ENCODE measurements around the gene HAUS8. TPM values are rescaled to one million over a fixed set of nuclear protein-coding genes. Genes with fewer than 3 reads are reported as not detected.

HAUS8 gene
- polyA plus RNA-seq, 3 donors, result 2.5 to 9.3 (median 4.4) TPM

DNA sequence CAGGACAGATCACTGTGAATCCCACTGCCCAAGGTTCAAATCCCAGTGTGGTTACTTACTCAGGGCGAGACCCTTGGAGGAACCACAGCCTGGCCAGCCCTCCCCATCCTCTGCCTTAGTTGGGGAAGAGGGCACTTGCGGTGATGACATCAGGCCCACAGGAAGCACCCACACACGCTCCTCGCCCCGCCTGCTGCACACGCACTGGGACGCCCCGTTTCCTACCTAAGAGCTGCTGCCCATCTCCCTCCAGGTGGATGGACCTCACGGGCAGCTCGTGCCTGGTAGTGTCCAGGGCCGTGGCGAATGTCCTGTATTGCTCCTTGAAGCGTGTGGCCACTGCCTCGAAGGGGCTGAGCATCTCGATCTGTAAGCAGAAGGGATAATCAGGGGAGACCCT lies 19.6 kb downstream of the HAUS8 start:
- Mint-ChIP-seq H3K9me3 (no peaks in the 10 kb centered on the region), H3K27me3 (ENCODE audit: low read depth in 3 of 3) (peaks cover 0 to 5% (median 0%) of the 10 kb centered on the region in 3 donors), H3K36me3 (peaks cover 75 to 92% of the 10 kb centered on the region in 2 donors), H3K27ac (peak overlapping the region in 2 of 7 donors; percentile 19 to 36), H3K4me1 (peaks cover 4% of the 10 kb centered on the region), H3K4me3 (no peak overlapping the region)
- no peaks in the 10 kb centered on the region for H4K20me1 ChIP-seq (ENCODE audit: insufficient read depth, low read length)
- H3K9me3 ChIP-seq (replicated peaks in 1 of 2; ENCODE audit: control insufficient read depth in 1 of 2, insufficient read depth in 1 of 2, low read length in 2 of 2), result no peaks in the 10 kb centered on the region
- peaks cover 52 to 83% of the 10 kb centered on the region in 2 donors for H3K36me3 ChIP-seq (replicated peaks in 1 of 2; ENCODE audit: control insufficient read depth in 1 of 2, insufficient read depth in 2 of 2, low read length in 2 of 2)
- H3K4me2 ChIP-seq (replicated peaks; ENCODE audit: extremely low read depth, low read length, poor library complexity, severe bottlenecking), result no peak overlapping the region
- intact Hi-C loops (cut with micrococcal nuclease), result loop anchor here in 1 of 2 donors (10.0 kb wide), 1 partner anchor 341 kb away; the partner anchor contains the start of gene NWD1
- no peaks in the 10 kb centered on the region for H3K27me3 ChIP-seq (ENCODE audit: control insufficient read depth in 2 of 2, insufficient read depth in 2 of 2, low read length in 2 of 2)
- H3K27ac ChIP-seq (ENCODE audit: low read depth in 1 of 2, low read length in 2 of 2), result no peak overlapping the region
- H2AFZ ChIP-seq (ENCODE audit: insufficient read depth, low read depth, low read length, poor library complexity, severe bottlenecking), result no peak overlapping the region
- DNase-seq, result no peak
- H3K9ac ChIP-seq (ENCODE audit: insufficient read depth, low read length, poor library complexity, severe bottlenecking), result no peak overlapping the region
- H3K79me2 ChIP-seq (ENCODE audit: insufficient read depth, low read length), result no peaks in the 10 kb centered on the region
- TF ChIP-seq, protein P1, sequence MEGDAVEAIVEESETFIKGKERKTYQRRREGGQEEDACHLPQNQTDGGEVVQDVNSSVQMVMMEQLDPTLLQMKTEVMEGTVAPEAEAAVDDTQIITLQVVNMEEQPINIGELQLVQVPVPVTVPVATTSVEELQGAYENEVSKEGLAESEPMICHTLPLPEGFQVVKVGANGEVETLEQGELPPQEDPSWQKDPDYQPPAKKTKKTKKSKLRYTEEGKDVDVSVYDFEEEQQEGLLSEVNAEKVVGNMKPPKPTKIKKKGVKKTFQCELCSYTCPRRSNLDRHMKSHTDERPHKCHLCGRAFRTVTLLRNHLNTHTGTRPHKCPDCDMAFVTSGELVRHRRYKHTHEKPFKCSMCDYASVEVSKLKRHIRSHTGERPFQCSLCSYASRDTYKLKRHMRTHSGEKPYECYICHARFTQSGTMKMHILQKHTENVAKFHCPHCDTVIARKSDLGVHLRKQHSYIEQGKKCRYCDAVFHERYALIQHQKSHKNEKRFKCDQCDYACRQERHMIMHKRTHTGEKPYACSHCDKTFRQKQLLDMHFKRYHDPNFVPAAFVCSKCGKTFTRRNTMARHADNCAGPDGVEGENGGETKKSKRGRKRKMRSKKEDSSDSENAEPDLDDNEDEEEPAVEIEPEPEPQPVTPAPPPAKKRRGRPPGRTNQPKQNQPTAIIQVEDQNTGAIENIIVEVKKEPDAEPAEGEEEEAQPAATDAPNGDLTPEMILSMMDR (IDR thresholded peaks at IDR 0.05), result no peak
- WGBS (ENCODE audit: insufficient coverage), result 90% methylated on average over 13 of the region's 15 CpGs
- peaks cover 3 to 4% of the 10 kb centered on the region in 2 donors for H3K4me1 ChIP-seq (ENCODE audit: control insufficient read depth in 1 of 2, insufficient read depth in 2 of 2, low read length in 2 of 2)
- H3K4me3 ChIP-seq (replicated peaks in 1 of 3; ENCODE audit: low read depth in 2 of 3, low read length in 3 of 3), result no peak overlapping the region

DNA sequence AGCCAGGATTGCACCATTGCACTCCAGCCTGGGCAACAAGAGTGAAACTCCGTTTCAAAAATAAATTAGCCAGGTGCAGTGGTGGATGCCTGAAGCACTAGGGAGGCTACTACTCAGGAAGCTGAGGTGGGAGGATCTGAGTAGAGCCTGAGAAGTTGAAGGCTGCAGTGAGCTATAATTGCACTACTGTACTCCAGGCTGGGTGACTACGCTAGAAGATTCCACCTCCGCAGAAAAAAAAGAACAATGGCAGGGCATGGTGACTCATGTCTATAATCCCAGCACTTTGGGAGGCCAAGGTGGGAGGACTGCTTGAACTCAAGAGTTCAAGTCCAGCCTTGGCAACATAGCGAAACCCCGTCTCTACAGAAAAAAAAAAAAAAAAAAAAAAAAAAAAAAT lies 20.5 kb downstream of the HAUS8 start:
- 100% methylated on average over 2 of the region's 5 CpGs for WGBS (ENCODE audit: insufficient coverage)
- H3K4me2 ChIP-seq (replicated peaks; ENCODE audit: extremely low read depth, low read length, poor library complexity, severe bottlenecking), result no peak overlapping the region
- no peaks in the 10 kb centered on the region for H3K9me3 Mint-ChIP-seq
- TF ChIP-seq, protein P1 (IDR thresholded peaks at IDR 0.05), result no peak
- H3K27me3 ChIP-seq (ENCODE audit: control insufficient read depth in 2 of 2, insufficient read depth in 2 of 2, low read length in 2 of 2), result no peaks in the 10 kb centered on the region
- no peaks in the 10 kb centered on the region for H4K20me1 ChIP-seq (ENCODE audit: insufficient read depth, low read length)
- H3K27ac ChIP-seq (ENCODE audit: low read depth in 1 of 2, low read length in 2 of 2), result no peak overlapping the region
- no peak overlapping the region for H2AFZ ChIP-seq (ENCODE audit: insufficient read depth, low read depth, low read length, poor library complexity, severe bottlenecking)
- no peak overlapping the region for H3K4me3 ChIP-seq (replicated peaks in 1 of 3; ENCODE audit: low read depth in 2 of 3, low read length in 3 of 3)
- DNase-seq, result no peak
- H3K36me3 ChIP-seq (replicated peaks in 1 of 2; ENCODE audit: control insufficient read depth in 1 of 2, insufficient read depth in 2 of 2, low read length in 2 of 2), result peaks cover 58 to 89% of the 10 kb centered on the region in 2 donors
- no peak overlapping the region for H3K9ac ChIP-seq (ENCODE audit: insufficient read depth, low read length, poor library complexity, severe bottlenecking)
- intact Hi-C loops (cut with micrococcal nuclease), result loop anchor here in 1 of 2 donors (5.0 to 10.0 kb wide), 2 partner anchors 277 to 340 kb away; partner anchors contain the start of gene NWD1
- H3K4me1 ChIP-seq (ENCODE audit: control insufficient read depth in 1 of 2, insufficient read depth in 2 of 2, low read length in 2 of 2), result no peaks in the 10 kb centered on the region
- peaks cover 0 to 5% (median 0%) of the 10 kb centered on the region in 3 donors for H3K27me3 Mint-ChIP-seq (ENCODE audit: low read depth in 3 of 3)
- H3K36me3 Mint-ChIP-seq, result peaks cover 74 to 92% of the 10 kb centered on the region in 2 donors
- no peak overlapping the region for H3K4me3 Mint-ChIP-seq
- H3K9me3 ChIP-seq (replicated peaks in 1 of 2; ENCODE audit: control insufficient read depth in 1 of 2, insufficient read depth in 1 of 2, low read length in 2 of 2), result no peaks in the 10 kb centered on the region
- H3K27ac Mint-ChIP-seq, result no peak overlapping the region
- no peaks in the 10 kb centered on the region for H3K79me2 ChIP-seq (ENCODE audit: insufficient read depth, low read length)
- H3K4me1 Mint-ChIP-seq, result no peaks in the 10 kb centered on the region
